OCI-LY1 (cell line): ENCODE data around the gene UBA6.

ENCODE experiments used
- CTCF ChIP-seq: fragments of 200-600 bp; sonication (generic), shearing (Covaris generic); IDR thresholded peaks from 2 replicates; pipeline ENCODE4 v1.5.1; 2017; ENCODE audit warnings: mild to moderate bottlenecking, antibody characterized with exemption, low read length, moderate library complexity, mixed read lengths
- EZH2 ChIP-seq: fragments of 200-600 bp; sonication (generic), shearing (Covaris generic); IDR thresholded peaks from 2 replicates; pipeline ENCODE4 v1.8.0; 2017; ENCODE audit warnings: borderline replicate concordance, mixed run types, mild to moderate bottlenecking, antibody characterized with exemption, low read length, moderate library complexity, mixed read lengths

- no peak for TF ChIP-seq CTCF
- TF ChIP-seq EZH2, result no peak
These were observed 125.5 kb downstream of the UBA6 start for GRCh38 chr4:67575232-67576058.
